MM.1S (cell line): ENCODE data around the gene UCN3.

Experiments used
- DNase-seq: peaks from one replicate; pipeline ENCODE4 v3.0.0-alpha.2; 2015
- H2AFZ ChIP-seq: fragments of 300-600 bp; sonication (generic); 2 replicates; pipeline ENCODE4 v1.6.0; 2016; ENCODE audit warnings: antibody characterized with exemption, low read length
- H3F3A ChIP-seq: fragments of 300-600 bp; sonication (generic); 2 replicates; pipeline ENCODE4 v1.6.1; 2016; ENCODE audit warnings: mild to moderate bottlenecking, antibody characterized with exemption, low read length, moderate library complexity, mixed read lengths; ENCODE audit not compliant: insufficient read depth
- H3K27ac ChIP-seq: fragments of 300-600 bp; sonication (generic); 2 replicates; pipeline ENCODE4 v1.5.1; 2016; ENCODE audit warnings: mild to moderate bottlenecking, low read length
- H3K27me3 ChIP-seq: fragments of 300-600 bp; sonication (generic); replicated peaks from 2 replicates; pipeline ENCODE4 v1.6.0; 2016; ENCODE audit warnings: low read length; ENCODE audit not compliant: insufficient read depth
- H3K36me3 ChIP-seq: fragments of 300-600 bp; sonication (generic); replicated peaks from 2 replicates; pipeline ENCODE4 v1.6.1; 2016; ENCODE audit warnings: mild to moderate bottlenecking, low read length, mixed read lengths; ENCODE audit not compliant: insufficient read depth
- H3K4me1 ChIP-seq: fragments of 300-600 bp; sonication (generic); 2 replicates; pipeline ENCODE4 v1.6.1; 2016; ENCODE audit warnings: low read length, mixed read lengths
- H3K4me2 ChIP-seq: fragments of 300-600 bp; sonication (generic); 2 replicates; pipeline ENCODE4 v1.6.0; 2016; ENCODE audit warnings: low read depth, low read length
- H3K4me3 ChIP-seq: fragments of 300-600 bp; sonication (generic); 2 replicates; pipeline ENCODE4 v1.5.1; 2016; ENCODE audit warnings: low read length, mixed read lengths
- H3K79me2 ChIP-seq: fragments of 300-600 bp; sonication (generic); 2 replicates; pipeline ENCODE4 v1.6.1; 2016; ENCODE audit warnings: mixed run types, low read length, mixed read lengths
- H3K9ac ChIP-seq: fragments of 300-600 bp; sonication (generic); 2 replicates; pipeline ENCODE4 v1.6.1; 2016; ENCODE audit warnings: low read length, mixed read lengths
- H3K9me2 ChIP-seq: fragments of 300-600 bp; sonication (generic); replicated peaks from 2 replicates; pipeline ENCODE4 v1.6.1; 2016; ENCODE audit warnings: mild to moderate bottlenecking, low read length, mixed read lengths; ENCODE audit not compliant: insufficient read depth
- H3K9me3 ChIP-seq: fragments of 300-600 bp; sonication (generic); replicated peaks from 2 replicates; pipeline ENCODE4 v1.6.1; 2016; ENCODE audit warnings: mild to moderate bottlenecking, low read length, mixed read lengths; ENCODE audit not compliant: insufficient read depth
- H4K20me1 ChIP-seq: fragments of 300-600 bp; sonication (generic); 2 replicates; pipeline ENCODE4 v1.6.1; 2016; ENCODE audit warnings: mild to moderate bottlenecking, low read length, moderate library complexity, mixed read lengths; ENCODE audit not compliant: insufficient read depth
- EZH2 ChIP-seq: fragments of 300-600 bp; sonication (generic); optimal IDR thresholded peaks from 2 replicates; pipeline ENCODE3; 2017; ENCODE audit warnings: low read depth, mild to moderate bottlenecking, antibody characterized with exemption, low read length, mixed read lengths
- EZH2phosphoT487 ChIP-seq: fragments of 300-600 bp; sonication (generic); IDR thresholded peaks from 2 replicates; pipeline ENCODE4 v1.6.1; 2018; ENCODE audit warnings: antibody characterized with exemption, low read length
- TF ChIP-seq, protein P1 (sequence below): fragments of 300-600 bp; sonication (generic); IDR thresholded peaks from 2 replicates; pipeline ENCODE4 v1.5.1; 2016; ENCODE audit warnings: antibody characterized with exemption, low read length, mixed read lengths

Gene UCN3

DNA sequence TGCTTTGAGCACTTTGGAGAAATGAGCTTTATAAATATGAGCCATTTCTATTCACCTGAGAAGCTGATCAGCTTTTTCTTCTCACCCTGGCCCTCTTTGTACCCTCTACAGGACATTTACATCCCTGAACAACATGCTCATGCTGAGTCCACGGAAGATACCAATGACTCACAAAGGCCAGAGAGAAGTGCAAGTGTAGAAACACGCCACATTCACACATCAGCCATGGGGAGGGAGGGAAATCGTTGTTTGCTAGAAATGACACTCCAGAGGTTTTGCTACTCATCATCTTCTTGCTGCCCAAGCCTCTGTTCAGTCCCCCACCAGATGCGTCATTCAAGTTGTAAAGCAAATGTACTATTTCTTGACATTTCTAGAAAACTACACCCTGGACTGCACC lies 2.8 kb upstream of the UCN3 start:
- Histone ChIP-seq H3K27me3 (no peaks in the 10 kb centered on the region), H3K9me3 (no peaks in the 10 kb centered on the region), H3K4me1 (no peaks in the 10 kb centered on the region), H3K9me2 (no peaks in the 10 kb centered on the region), H3K79me2 (no peaks in the 10 kb centered on the region), H3K4me3 (no peak overlapping the region), H2AFZ (no peak overlapping the region), H3K4me2 (no peak overlapping the region), H3K9ac (no peak overlapping the region), H3F3A (no peaks in the 10 kb centered on the region), H3K36me3 (no peaks in the 10 kb centered on the region), H3K27ac (no peak overlapping the region), H4K20me1 (no peaks in the 10 kb centered on the region)
- no peak for DNase-seq
- TF ChIP-seq EZH2, result no peak
- TF ChIP-seq EZH2phosphoT487, result no peak
- TF ChIP-seq, protein P1, sequence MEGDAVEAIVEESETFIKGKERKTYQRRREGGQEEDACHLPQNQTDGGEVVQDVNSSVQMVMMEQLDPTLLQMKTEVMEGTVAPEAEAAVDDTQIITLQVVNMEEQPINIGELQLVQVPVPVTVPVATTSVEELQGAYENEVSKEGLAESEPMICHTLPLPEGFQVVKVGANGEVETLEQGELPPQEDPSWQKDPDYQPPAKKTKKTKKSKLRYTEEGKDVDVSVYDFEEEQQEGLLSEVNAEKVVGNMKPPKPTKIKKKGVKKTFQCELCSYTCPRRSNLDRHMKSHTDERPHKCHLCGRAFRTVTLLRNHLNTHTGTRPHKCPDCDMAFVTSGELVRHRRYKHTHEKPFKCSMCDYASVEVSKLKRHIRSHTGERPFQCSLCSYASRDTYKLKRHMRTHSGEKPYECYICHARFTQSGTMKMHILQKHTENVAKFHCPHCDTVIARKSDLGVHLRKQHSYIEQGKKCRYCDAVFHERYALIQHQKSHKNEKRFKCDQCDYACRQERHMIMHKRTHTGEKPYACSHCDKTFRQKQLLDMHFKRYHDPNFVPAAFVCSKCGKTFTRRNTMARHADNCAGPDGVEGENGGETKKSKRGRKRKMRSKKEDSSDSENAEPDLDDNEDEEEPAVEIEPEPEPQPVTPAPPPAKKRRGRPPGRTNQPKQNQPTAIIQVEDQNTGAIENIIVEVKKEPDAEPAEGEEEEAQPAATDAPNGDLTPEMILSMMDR, result no peak

DNA sequence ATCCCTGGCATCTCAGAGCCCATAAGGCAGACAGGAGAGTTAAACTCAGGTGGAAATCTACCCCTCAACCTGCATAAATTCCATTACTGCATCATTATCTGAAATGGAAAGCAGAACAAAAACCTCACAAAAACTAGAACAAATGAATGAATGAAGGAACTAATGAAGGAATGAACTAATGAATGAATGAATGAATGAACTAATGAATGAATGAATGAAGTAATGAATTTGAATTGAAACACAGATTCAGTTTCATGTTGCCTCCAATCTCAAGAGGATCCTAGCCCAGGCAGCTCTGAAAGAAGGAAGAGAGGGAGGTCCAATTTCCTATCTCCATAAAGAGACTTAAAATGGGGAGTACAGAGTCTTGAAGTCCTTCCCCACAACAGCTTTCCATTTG lies 1.9 kb upstream of the UCN3 start:
- Histone ChIP-seq H3K9ac (no peak overlapping the region), H3K9me2 (no peaks in the 10 kb centered on the region)

DNA sequence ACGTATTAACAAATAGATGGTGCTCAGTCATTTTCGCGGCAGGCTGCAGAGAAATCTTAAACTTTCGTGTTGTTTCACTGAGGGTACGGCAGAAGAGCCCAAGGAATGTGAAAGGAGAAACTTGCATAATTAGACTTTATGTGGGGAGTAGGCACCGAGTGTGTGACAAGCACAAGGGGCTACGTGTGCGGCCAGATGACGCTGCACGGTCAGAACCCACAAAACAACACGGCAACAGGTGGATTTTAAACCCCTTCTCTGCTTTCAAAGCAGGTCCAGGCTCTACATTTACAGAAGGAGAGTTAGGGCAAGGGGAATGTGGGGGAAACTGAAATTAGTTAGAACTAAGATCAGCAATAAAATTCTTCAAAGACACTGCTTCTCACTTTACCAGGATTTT lies 392 bp upstream of the UCN3 start:
- no peak overlapping the region for H3K4me3 ChIP-seq
- H2AFZ ChIP-seq, result no peak overlapping the region
- H3K9me2 ChIP-seq, result no peaks in the 10 kb centered on the region
- no peaks in the 10 kb centered on the region for H3K27me3 ChIP-seq
- no peaks in the 10 kb centered on the region for H3K79me2 ChIP-seq
- no peaks in the 10 kb centered on the region for H4K20me1 ChIP-seq
- H3K27ac ChIP-seq, result no peak overlapping the region
- TF ChIP-seq, protein P1, result no peak
- TF ChIP-seq EZH2phosphoT487 (no peak), EZH2 (no peak)
- no peaks in the 10 kb centered on the region for H3F3A ChIP-seq
- no peaks in the 10 kb centered on the region for H3K9me3 ChIP-seq
- H3K9ac ChIP-seq, result no peak overlapping the region
- H3K36me3 ChIP-seq, result no peaks in the 10 kb centered on the region
- H3K4me1 ChIP-seq, result no peaks in the 10 kb centered on the region
- DNase-seq, result no peak
- H3K4me2 ChIP-seq, result no peak overlapping the region

More for the DNA sequence above, 1.9 kb upstream of the UCN3 start:
- Histone ChIP-seq H3K36me3 (no peaks in the 10 kb centered on the region), H3K27ac (no peak overlapping the region), H3K4me1 (no peaks in the 10 kb centered on the region), H3K4me2 (no peak overlapping the region), H3F3A (no peaks in the 10 kb centered on the region), H3K27me3 (no peaks in the 10 kb centered on the region), H4K20me1 (no peaks in the 10 kb centered on the region), H3K79me2 (no peaks in the 10 kb centered on the region), H3K4me3 (no peak overlapping the region), H3K9me3 (no peaks in the 10 kb centered on the region), H2AFZ (no peak overlapping the region)
- TF ChIP-seq EZH2 (no peak), EZH2phosphoT487 (no peak)
- TF ChIP-seq, protein P1, result no peak
- no peak for DNase-seq
